K562 (cell line): ENCODE results near the gene EPPIN. TPM values are rescaled to one million over a fixed set of nuclear protein-coding genes. Genes with fewer than 3 reads are reported as not detected.

ENCODE experiments used
- ATAC-seq: fragments of 200-7000 bp; cut with Tn5 transposase; 3 replicates; pipeline ENCODE4 v1.9.1; 2020; ENCODE audit warnings: moderate library complexity
- BruUV-seq: library from RNA; stranded (reverse); fragments of 400-500 nt; replicated peaks from 2 replicates; lab custom pipeline; 2021; lab: Mats Ljungman, UMichigan
- CTCF ChIA-PET: fragments of 300-600 bp; formaldehyde crosslinking; extraction: SDS; loops from one replicate; lab custom pipeline; 2021; ENCODE audit warnings: low intra/inter-chr PET ratio; lab: Yijun Ruan, JAX
- POLR2A ChIA-PET: fragments of 300-600, 350-650 bp; sonication (Branson Sonifier 250); formaldehyde crosslinking; extraction: SDS; loops from one replicate; lab custom pipeline; 2021; ENCODE audit warnings: antibody characterized with exemption, inconsistent platforms; lab: Yijun Ruan, JAX
- DNase-seq, 4 experiments: peaks; one replicate each; pipeline versions ENCODE4 v3.0.0 to v3.0.0-alpha.2; 2011 to 2018; ENCODE audit warnings: low spot score in 3 of 4, mixed read lengths in 3 of 4; ENCODE audit errors: extremely low read depth in 1 of 4
- FAIRE-seq: peaks from 2 replicates; lab custom pipeline; 2011; peaks lifted over from hg19 to GRCh38; lab: Jason Lieb, UNC
- H2AFZ ChIP-seq: 2 replicates; pipeline ENCODE4 v1.6.0; 2011; ENCODE audit warnings: low read depth, low read length, control low read depth, inconsistent platforms
- H3K27ac ChIP-seq: fragments of 200-600 bp; 3 replicates; pipeline ENCODE4 v1.8.0; 2011; ENCODE audit warnings: low read depth, mild to moderate bottlenecking, control low read depth, inconsistent platforms, low read length, moderate library complexity, mixed read lengths; ENCODE audit errors: extremely low read depth
- H3K27me3 ChIP-seq, 2 experiments: fragments of 300-600 bp in 1 of 2; 2 replicates in 1 of 2; 3 replicates in 1 of 2; pipeline versions ENCODE4 v1.6.0 to v1.8.0; 2011; ENCODE audit warnings: inconsistent platforms in 2 of 2, low read length in 2 of 2, mild to moderate bottlenecking in 1 of 2, mixed read lengths in 1 of 2, moderate library complexity in 1 of 2; ENCODE audit not compliant: control insufficient read depth in 2 of 2, insufficient read depth in 2 of 2
- H3K36me3 ChIP-seq: fragments of 300-600 bp; 3 replicates; pipeline ENCODE4 v1.8.0; 2011; ENCODE audit warnings: mild to moderate bottlenecking, low read length, inconsistent platforms; ENCODE audit not compliant: control insufficient read depth, insufficient read depth
- H3K4me1 ChIP-seq, 2 experiments: fragments of 200-600 bp in 1 of 2; replicated peaks in 1 of 2; 2 replicates in 1 of 2; 3 replicates in 1 of 2; pipeline versions ENCODE4 v1.5.1 to v1.8.0; 2011; ENCODE audit warnings: inconsistent platforms in 2 of 2, low read length in 2 of 2, mild to moderate bottlenecking in 1 of 2, mixed read lengths in 1 of 2, moderate library complexity in 1 of 2; ENCODE audit not compliant: control insufficient read depth in 2 of 2, insufficient read depth in 2 of 2
- H3K4me2 ChIP-seq: 2 replicates; pipeline ENCODE4 v1.6.1; 2011; ENCODE audit warnings: low read length, control low read depth, inconsistent platforms, mixed read lengths; ENCODE audit not compliant: insufficient read depth
- H3K4me3 ChIP-seq: fragments of 200-600 bp; sonication (generic), shearing (Covaris generic); 2 replicates; pipeline ENCODE4 v1.5.1; 2016; ENCODE audit warnings: control low read depth, inconsistent platforms
- H3K79me2 ChIP-seq: fragments of 200-600 bp; 3 replicates; pipeline ENCODE4 v1.8.0; 2011; ENCODE audit warnings: low read length, inconsistent platforms; ENCODE audit not compliant: control insufficient read depth, insufficient read depth
- H3K9ac ChIP-seq, 2 experiments: 2 replicates each; pipeline versions ENCODE4 v1.6.0 to v1.6.1; 2011; ENCODE audit warnings: low read depth in 2 of 2, low read length in 2 of 2, control low read depth in 1 of 2, inconsistent platforms in 1 of 2, mild to moderate bottlenecking in 1 of 2, mixed read lengths in 1 of 2; ENCODE audit not compliant: insufficient read depth in 1 of 2
- H3K9me1 ChIP-seq: one replicate; pipeline ENCODE4 v1.6.0; 2011; ENCODE audit warnings: inconsistent platforms, mild to moderate bottlenecking, low read length, moderate library complexity; ENCODE audit not compliant: control insufficient read depth, insufficient read depth
- H3K9me3 ChIP-seq: replicated peaks from 2 replicates; pipeline ENCODE4 v1.5.1; 2011; ENCODE audit warnings: low read depth, low read length, inconsistent platforms; ENCODE audit not compliant: control insufficient read depth, insufficient read depth
- H4K20me1 ChIP-seq: replicated peaks from 2 replicates; pipeline ENCODE4 v1.6.1; 2011; ENCODE audit warnings: low read length, inconsistent platforms, mixed read lengths; ENCODE audit not compliant: control insufficient read depth, insufficient read depth
- CTCF ChIP-seq, 3 experiments: IDR thresholded peaks in 2 of 3; conservative IDR thresholded peaks in 1 of 3; 2 replicates each; pipeline ENCODE4 v1.5.1; 2011 to 2012; ENCODE audit warnings: low read length in 3 of 3, mild to moderate bottlenecking in 3 of 3, control low read depth in 2 of 3, improper control_type of control experiment in 1 of 3, inconsistent platforms in 1 of 3, low read depth in 1 of 3, mixed read lengths in 1 of 3, moderate library complexity in 1 of 3; ENCODE audit not compliant: insufficient read depth in 2 of 3
- HMGXB4 ChIP-seq: sonication (generic); formaldehyde crosslinking; IDR thresholded peaks from 2 replicates; pipeline ENCODE4 v1.8.1; 2023; ENCODE audit warnings: mild to moderate bottlenecking, missing genetic modification reagents
- RCOR1 ChIP-seq, 2 experiments: IDR thresholded peaks; 2 replicates each; pipeline ENCODE4 v1.6.1; 2012; ENCODE audit warnings: low read depth in 2 of 2, low read length in 2 of 2, borderline replicate concordance in 1 of 2, improper control_type of control experiment in 1 of 2
- TAF1 ChIP-seq: IDR thresholded peaks from 2 replicates; pipeline ENCODE4 v1.6.1; 2011; ENCODE audit warnings: mild to moderate bottlenecking, low read length, moderate library complexity; ENCODE audit not compliant: insufficient read depth, control insufficient read depth, severe bottlenecking; ENCODE audit errors: extremely low read depth
- ZBTB43 ChIP-seq: sonication (generic); formaldehyde crosslinking; IDR thresholded peaks from 2 replicates; pipeline ENCODE4 v1.8.0; 2023; ENCODE audit warnings: mild to moderate bottlenecking, missing genetic modification reagents
- WGBS: fragments of 100-300 bp; shearing (Covaris generic); methylation state at CpG from one replicate; pipeline ENCODE4 v1.1.6; 2016; ENCODE audit warnings: low coverage, mixed read lengths; ENCODE audit not compliant: insufficient coverage; ENCODE audit errors: missing lambda C conversion rate; 5-methylcytosine and 5-hydroxymethylcytosine counted together
- in situ Hi-C: fragments of 300-500 bp; cut with MboI; formaldehyde crosslinking; loops from 4 replicates; pipeline ENCODE4 v1.15.0; 2018; ENCODE audit warnings: inconsistent platforms, mixed read lengths
- intact Hi-C: fragments of 100-400 bp; cut with micrococcal nuclease; formaldehyde crosslinking; loops from 2 replicates; pipeline ENCODE4 v1.14.2; 2022
- polyA plus RNA-seq, 8 experiments: library from polyadenylated mRNA; depleted of rRNA in 4 of 8; stranded (reverse) in 5 of 8; unstranded in 3 of 8; fragments of >200 nt; fragmentation: Nextera tagmentation in 2 of 8; fragmentation: Illumina TruSeq in 1 of 8; extraction: Ambion mirVana in 2 of 8; extraction: Trizol in 1 of 8; gene quantifications; 2 replicates each; pipeline versions ENCODE4 v1.2.1 to v1.2.3, GENCODE V29; 2011 to 2014; ENCODE audit warnings: inconsistent platforms in 1 of 8, missing spikeins in 1 of 8
- total RNA-seq, 7 experiments: library from RNA; depleted of rRNA in 6 of 7; stranded (reverse); fragments of >200 nt in 6 of 7; fragmentation: Illumina TruSeq in 2 of 7; extraction: Trizol in 2 of 7; gene quantifications; 2 replicates each; pipeline versions ENCODE4 v1.2.1 to v1.2.3, GENCODE V29; 2011 to 2021; ENCODE audit warnings: low replicate concordance in 1 of 7

Gene EPPIN
- total and polyA plus RNA-seq, 9 of the 15 experiments (the other 6 are each of a cell fraction or from before 2014, with no cell fraction given) = not detected

GRCh38 chr20:45500022-45500421, 47.2 kb downstream of the EPPIN start (continued):
- TF ChIP-seq HMGXB4 (CRISPR knock-in tag) (no peak), RCOR1 (IDR thresholded peaks at IDR 0.05; ENCODE audit: borderline replicate concordance in 1 of 2, low read depth in 2 of 2, low read length in 2 of 2) (no peak), ZBTB43 (CRISPR knock-in tag) (no peak)
- TF ChIP-seq, all 486 proteins: peak for 0

GRCh38 chr20:45497971-45498494, 49.2 kb downstream of the EPPIN start:
- Histone ChIP-seq H2AFZ (no peak overlapping the region), H3K9me1 (no peaks in the 10 kb centered on the region), H3K27me3 (peaks cover 9 to 21% of the 10 kb centered on the region in 2 experiments; a peak in 4 of 5 replicates), H3K27ac (no peak overlapping the region), H3K79me2 (no peaks in the 10 kb centered on the region), H4K20me1 (no peaks in the 10 kb centered on the region), H3K36me3 (no peaks in the 10 kb centered on the region), H3K4me1 (no peaks in the 10 kb centered on the region), H3K9ac (no peak overlapping the region), H3K4me2 (no peak overlapping the region), H3K9me3 (no peaks in the 10 kb centered on the region), H3K4me3 (no peak overlapping the region)
- FAIRE-seq (peak; percentile 26), ATAC-seq (no peak), DNase-seq (no peak)
- in situ Hi-C loops (no loop called here), intact Hi-C loops (no loop called here)
- CTCF ChIA-PET = no interaction called here
- no TSS peak for BruUV-seq
- POLR2A ChIA-PET = no interaction called here
- WGBS = 0% methylated on average over 3 of the region's 3 CpGs
- TF ChIP-seq TAF1 (no peak), CTCF (IDR thresholded peaks at IDR 0.05 in 2 of 3, conservative IDR thresholded peaks at IDR 0.05 in 1 of 3; ENCODE audit: insufficient read depth in 2 of 3, low read depth in 1 of 3, low read length in 3 of 3) (peak in 1 of 3 experiments; percentile 8; a peak in 1 of 6 replicates)
